ENCODE measurements around the gene PRSS3.

DNA sequence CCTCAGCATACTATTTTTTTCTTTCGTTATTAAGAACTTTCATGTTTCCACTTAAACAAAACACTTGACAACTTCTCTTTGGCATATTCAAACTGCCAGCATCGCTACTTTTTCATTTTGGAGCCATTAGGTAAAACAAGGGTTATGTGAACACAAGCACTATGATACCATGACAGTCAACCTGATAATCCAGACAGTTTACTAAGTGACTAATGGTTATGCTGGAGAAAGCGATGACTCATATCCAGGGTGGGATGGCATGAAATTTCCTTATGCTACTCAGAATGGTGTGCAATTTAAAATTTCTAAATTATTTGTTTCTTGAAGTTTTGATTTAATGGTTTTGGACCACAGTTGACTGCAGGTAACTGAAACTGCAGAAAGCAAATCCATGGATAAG, 29.9 kb upstream of the PRSS3 start:
- TF ChIP-seq, protein P1, sequence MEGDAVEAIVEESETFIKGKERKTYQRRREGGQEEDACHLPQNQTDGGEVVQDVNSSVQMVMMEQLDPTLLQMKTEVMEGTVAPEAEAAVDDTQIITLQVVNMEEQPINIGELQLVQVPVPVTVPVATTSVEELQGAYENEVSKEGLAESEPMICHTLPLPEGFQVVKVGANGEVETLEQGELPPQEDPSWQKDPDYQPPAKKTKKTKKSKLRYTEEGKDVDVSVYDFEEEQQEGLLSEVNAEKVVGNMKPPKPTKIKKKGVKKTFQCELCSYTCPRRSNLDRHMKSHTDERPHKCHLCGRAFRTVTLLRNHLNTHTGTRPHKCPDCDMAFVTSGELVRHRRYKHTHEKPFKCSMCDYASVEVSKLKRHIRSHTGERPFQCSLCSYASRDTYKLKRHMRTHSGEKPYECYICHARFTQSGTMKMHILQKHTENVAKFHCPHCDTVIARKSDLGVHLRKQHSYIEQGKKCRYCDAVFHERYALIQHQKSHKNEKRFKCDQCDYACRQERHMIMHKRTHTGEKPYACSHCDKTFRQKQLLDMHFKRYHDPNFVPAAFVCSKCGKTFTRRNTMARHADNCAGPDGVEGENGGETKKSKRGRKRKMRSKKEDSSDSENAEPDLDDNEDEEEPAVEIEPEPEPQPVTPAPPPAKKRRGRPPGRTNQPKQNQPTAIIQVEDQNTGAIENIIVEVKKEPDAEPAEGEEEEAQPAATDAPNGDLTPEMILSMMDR (IDR thresholded peaks at IDR 0.05; ENCODE audit: insufficient read depth, low read depth, low read length), result no peak
- no peak for TF ChIP-seq EZH2 (IDR thresholded peaks at IDR 0.05; ENCODE audit: insufficient read depth, low read length)
